Upper lobe of right lung (tissue), 1 donor: ENCODE data around the gene LETM1. TPM values are rescaled to one million over a fixed set of nuclear protein-coding genes. Genes with fewer than 3 reads are reported as not detected.

Source experiments
- ATAC-seq: fragments of 200-7000 bp; cut with Tn5 transposase; one replicate; pipeline ENCODE4 v1.9.1; 2020; ENCODE audit warnings: mild to moderate bottlenecking, moderate library complexity
- DNase-seq: peaks from one replicate; pipeline ENCODE4 v3.0.0-alpha.2; 2020
- H3K27ac ChIP-seq: fragments of 200-600 bp; one replicate; pipeline ENCODE4 v1.8.0; 2022
- H3K27me3 ChIP-seq: fragments of 200-600 bp; one replicate; pipeline ENCODE4 v1.8.0; 2022; ENCODE audit warnings: mild to moderate bottlenecking
- H3K36me3 ChIP-seq: fragments of 200-600 bp; one replicate; pipeline ENCODE4 v1.8.0; 2022
- H3K4me1 ChIP-seq: fragments of 200-600 bp; one replicate; pipeline ENCODE4 v1.8.0; 2022
- H3K4me3 ChIP-seq: fragments of 200-600 bp; one replicate; pipeline ENCODE4 v1.8.0; 2022; ENCODE audit warnings: mild to moderate bottlenecking
- H3K9me3 ChIP-seq: fragments of 200-600 bp; one replicate; pipeline ENCODE4 v1.8.0; 2022
- intact Hi-C: fragments of 100-400 bp; cut with DNase I; formaldehyde crosslinking; loops from one replicate; pipeline ENCODE4 v1.11.0; 2022
- total RNA-seq: library from RNA; stranded (reverse); fragmentation: NEBNext Ultra II Directional; extraction: Animal tissue kit (Norgen Biotek cat#: 25700); gene quantifications from one replicate; pipeline ENCODE4 v1.2.1, GENCODE V29; 2021
- TF ChIP-seq, protein P1 (sequence below): fragments of 200-600 bp; IDR thresholded peaks from one replicate; pipeline ENCODE4 v1.8.0; 2022; ENCODE audit warnings: antibody characterized with exemption
- donor health status: DM: no; HTN: yes; CAD: no; lungs with severe emphysema.

The LETM1 gene
- total RNA-seq, 1 donor from 2014 or later: 39.5 TPM

DNA sequence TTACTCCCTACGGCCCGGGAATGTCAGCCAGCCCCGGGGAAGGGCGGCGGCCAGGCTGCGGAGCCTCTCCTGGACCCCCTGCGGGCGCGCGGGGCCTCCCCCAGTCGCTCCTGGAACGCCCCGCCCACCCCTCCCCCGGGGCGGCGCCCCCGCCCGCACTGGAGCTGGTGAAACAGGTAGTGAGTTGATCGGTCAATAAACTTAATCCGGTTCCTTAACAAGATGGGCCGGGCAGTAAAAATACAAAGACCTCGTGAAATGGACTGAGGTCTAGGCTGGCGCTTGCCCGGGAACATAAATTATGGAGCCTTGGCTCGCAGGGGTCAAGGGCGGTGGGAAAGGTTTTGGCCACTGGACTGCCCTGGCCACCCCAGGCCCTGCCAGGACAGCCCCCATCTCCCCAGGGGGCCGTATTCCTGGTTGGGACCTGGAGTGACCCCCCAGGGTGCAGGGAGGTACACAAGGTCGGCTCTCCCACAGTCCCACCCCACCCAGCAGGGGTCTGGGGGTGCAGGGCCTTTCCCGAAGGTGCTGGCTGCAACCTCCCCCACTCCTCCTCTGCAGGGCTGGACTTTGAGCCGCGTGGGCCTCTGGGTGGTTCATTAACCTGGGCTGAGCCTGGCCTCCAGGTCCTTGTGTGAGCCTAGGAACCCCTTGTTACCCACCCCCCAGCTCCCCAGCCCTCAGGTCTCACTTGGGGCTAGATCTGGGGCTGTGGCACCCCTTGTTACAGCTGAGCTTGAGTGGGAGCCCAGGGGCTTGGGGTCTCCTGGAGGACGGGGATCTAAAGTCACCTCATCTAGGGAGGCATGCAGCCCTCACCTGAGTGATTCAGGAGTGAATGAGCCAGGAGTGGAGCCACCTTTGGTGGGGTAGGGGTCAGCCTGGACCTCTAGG lies 60.4 kb downstream of the LETM1 start:
- no peaks in the 10 kb centered on the region for H3K36me3 ChIP-seq
- intact Hi-C loops: no loop called here
- TF ChIP-seq, protein P1, sequence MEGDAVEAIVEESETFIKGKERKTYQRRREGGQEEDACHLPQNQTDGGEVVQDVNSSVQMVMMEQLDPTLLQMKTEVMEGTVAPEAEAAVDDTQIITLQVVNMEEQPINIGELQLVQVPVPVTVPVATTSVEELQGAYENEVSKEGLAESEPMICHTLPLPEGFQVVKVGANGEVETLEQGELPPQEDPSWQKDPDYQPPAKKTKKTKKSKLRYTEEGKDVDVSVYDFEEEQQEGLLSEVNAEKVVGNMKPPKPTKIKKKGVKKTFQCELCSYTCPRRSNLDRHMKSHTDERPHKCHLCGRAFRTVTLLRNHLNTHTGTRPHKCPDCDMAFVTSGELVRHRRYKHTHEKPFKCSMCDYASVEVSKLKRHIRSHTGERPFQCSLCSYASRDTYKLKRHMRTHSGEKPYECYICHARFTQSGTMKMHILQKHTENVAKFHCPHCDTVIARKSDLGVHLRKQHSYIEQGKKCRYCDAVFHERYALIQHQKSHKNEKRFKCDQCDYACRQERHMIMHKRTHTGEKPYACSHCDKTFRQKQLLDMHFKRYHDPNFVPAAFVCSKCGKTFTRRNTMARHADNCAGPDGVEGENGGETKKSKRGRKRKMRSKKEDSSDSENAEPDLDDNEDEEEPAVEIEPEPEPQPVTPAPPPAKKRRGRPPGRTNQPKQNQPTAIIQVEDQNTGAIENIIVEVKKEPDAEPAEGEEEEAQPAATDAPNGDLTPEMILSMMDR: no peak
- H3K4me3 ChIP-seq: peak overlapping the region; percentile 57
- ATAC-seq (no peak), DNase-seq (no peak)
- H3K4me1 ChIP-seq: peaks cover 18% of the 10 kb centered on the region
- no peaks in the 10 kb centered on the region for H3K9me3 ChIP-seq
- H3K27ac ChIP-seq: no peak overlapping the region
- H3K27me3 ChIP-seq: peaks cover 28% of the 10 kb centered on the region

DNA sequence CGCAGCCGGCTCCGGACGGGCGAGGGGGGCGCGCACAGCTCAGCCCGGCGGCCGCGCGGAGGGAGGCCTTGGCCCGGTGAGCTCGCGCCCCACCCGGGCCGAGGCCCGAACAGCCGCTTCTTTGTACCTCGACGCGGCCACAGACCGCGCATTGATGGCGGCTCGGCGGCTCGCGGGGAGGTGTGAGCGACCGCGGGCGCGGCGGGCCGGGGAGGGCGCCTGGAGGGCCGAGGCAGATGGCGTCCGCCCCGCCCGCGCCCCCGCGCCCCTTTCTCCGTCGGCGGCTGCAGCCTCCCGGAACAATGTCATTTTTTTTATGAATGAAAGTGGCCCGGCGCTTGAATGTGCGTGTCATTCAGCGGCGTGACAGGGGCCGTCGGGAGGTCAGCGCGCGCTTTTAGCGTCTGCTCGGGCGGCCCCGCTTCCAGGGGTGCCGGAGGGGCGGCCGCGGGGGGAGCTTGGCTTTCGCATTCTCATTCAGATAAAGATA lies 61.1 kb downstream of the LETM1 start:
- Histone ChIP-seq H3K27ac (no peak overlapping the region), H3K4me3 (peak overlapping the region; percentile 57)
- TF ChIP-seq, protein P1: no peak

DNA sequence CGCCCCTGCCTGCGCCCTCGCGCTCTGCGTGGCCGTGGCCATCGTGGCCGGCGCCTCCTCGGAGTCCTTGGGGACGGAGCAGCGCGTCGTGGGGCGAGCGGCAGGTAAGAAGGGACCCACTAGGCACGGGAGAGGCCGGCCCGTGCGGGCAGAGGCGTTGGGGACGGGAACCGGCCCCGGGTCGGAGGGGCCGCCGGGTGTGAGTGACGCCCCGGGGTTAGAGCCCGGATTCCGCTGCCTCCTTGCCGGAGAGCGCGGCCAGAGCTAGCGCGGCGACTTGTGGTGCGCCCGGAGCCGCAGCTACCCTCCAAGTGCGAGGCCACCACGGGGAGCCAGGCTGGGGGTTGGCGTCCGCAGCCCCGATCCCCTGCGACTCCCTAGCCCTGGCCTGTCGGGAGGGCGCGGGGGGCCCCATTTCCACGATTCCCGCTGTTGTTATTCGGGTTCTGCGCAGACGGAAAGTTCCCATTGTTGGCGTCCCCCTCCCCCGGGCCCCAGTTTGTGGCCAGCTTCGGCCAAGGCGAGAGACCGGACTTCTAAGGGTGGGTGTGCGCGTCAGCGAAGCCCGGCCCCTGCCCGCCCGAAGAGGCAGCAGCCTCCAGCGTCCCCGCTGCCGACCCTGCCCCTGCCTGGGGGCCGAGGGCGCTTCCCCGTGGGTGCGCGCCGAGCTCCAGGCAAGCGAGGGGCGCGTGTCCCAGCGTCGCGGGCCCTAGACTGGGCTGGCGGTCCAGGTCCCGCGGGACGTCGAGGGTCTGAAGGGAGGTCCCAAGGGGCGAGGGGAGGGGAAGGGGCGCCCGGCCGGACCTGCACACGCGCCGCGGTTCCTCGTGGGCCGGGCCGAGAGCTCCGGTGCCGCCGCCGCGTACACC lies 61.8 kb downstream of the LETM1 start:
- Histone ChIP-seq H3K27ac (peak overlapping the region; percentile 36), H3K4me3 (peak overlapping the region; percentile 57), H3K4me1 (peaks cover 18% of the 10 kb centered on the region), H3K36me3 (no peaks in the 10 kb centered on the region), H3K27me3 (peaks cover 28% of the 10 kb centered on the region), H3K9me3 (no peaks in the 10 kb centered on the region)
- intact Hi-C loops: no loop called here
- no peak for DNase-seq
- no peak for ATAC-seq
- TF ChIP-seq, protein P1: no peak

More for the DNA sequence above, 61.1 kb downstream of the LETM1 start:
- no peaks in the 10 kb centered on the region for H3K36me3 ChIP-seq
- ATAC-seq (no peak), DNase-seq (no peak)
- peaks cover 18% of the 10 kb centered on the region for H3K4me1 ChIP-seq
- no peaks in the 10 kb centered on the region for H3K9me3 ChIP-seq
- H3K27me3 ChIP-seq: peaks cover 28% of the 10 kb centered on the region
- intact Hi-C loops: no loop called here

DNA sequence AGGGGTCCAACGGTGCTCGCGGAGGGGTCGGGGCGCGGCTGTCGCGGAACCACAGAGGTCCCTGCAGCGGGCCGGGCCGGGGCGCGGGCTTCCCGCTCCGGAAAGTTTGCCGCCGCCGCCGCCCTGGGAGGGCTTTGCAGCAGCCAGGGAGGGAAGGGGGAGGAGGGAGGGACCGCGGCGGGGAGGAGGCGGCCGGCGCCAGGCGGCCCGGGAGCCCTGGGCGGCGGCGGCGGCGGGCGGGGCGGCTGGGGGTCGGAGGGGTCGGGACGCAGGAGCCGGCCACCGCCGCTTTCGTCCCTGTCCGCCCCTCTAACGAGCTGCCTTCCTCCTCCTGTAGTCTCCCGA lies 62.5 kb downstream of the LETM1 start:
- ATAC-seq (peak; percentile 40), DNase-seq (peak; percentile 79)
- Histone ChIP-seq H3K27me3 (peaks cover 28% of the 10 kb centered on the region), H3K4me3 (peak overlapping the region; percentile 57), H3K9me3 (no peaks in the 10 kb centered on the region), H3K36me3 (no peaks in the 10 kb centered on the region), H3K4me1 (peaks cover 18% of the 10 kb centered on the region), H3K27ac (no peak overlapping the region)
- intact Hi-C loops: no loop called here
- TF ChIP-seq, protein P1: no peak

- peak; percentile 83 for ATAC-seq
- intact Hi-C loops: no loop called here
- peak; percentile 75 for DNase-seq
These were observed 63.0 kb downstream of the LETM1 start, which contains the start of gene FGFR3 for GRCh38 chr4:1792832-1793495. TSS of gene FGFR3 (plus strand) at chr4:1793293. CDS start at chr4:1793935, 642 bp downstream.

More at GRCh38 chr4:1792832-1793495, 63.0 kb downstream of the LETM1 start, which contains the start of gene FGFR3:
- peak within 1 kb of the TSS; percentile 57 for H3K4me3 ChIP-seq
- peaks cover 18% of the 10 kb centered on the region for H3K4me1 ChIP-seq
- H3K36me3 ChIP-seq: no peaks in the 10 kb centered on the region
- peaks cover 28% of the 10 kb centered on the region for H3K27me3 ChIP-seq
- peak within 1 kb of the TSS; percentile 36 for H3K27ac ChIP-seq
- TF ChIP-seq, protein P1: no peak
- no peaks in the 10 kb centered on the region for H3K9me3 ChIP-seq
